Loucy (cell line): Measurements from ENCODE around the gene LEP.

Experiments
- H2AFZ ChIP-seq: fragments of 200-600 bp; sonication (generic); 2 replicates; pipeline ENCODE4 v1.6.0; 2016; ENCODE audit warnings: antibody characterized with exemption, mild to moderate bottlenecking, low read length, moderate library complexity
- H3F3A ChIP-seq: fragments of 200-600 bp; 2 replicates; pipeline ENCODE4 v1.6.0; 2016; ENCODE audit warnings: antibody characterized with exemption, low read depth, mild to moderate bottlenecking
- H3K27me3 ChIP-seq: fragments of 200-600 bp; sonication (generic); 2 replicates; pipeline ENCODE4 v1.6.1; 2014; ENCODE audit warnings: low read length, mild to moderate bottlenecking; ENCODE audit not compliant: insufficient read depth, poor library complexity, severe bottlenecking
- H3K36me3 ChIP-seq: fragments of 200-600 bp; sonication (generic); 2 replicates; pipeline ENCODE4 v1.6.1; 2016; ENCODE audit warnings: low read length; ENCODE audit not compliant: insufficient read depth
- H3K4me1 ChIP-seq: fragments of 200-600 bp; sonication (generic); 2 replicates; pipeline ENCODE4 v1.5.1; 2014; ENCODE audit warnings: low read length, mild to moderate bottlenecking; ENCODE audit not compliant: insufficient read depth, poor library complexity, severe bottlenecking
- H3K4me2 ChIP-seq: fragments of 200-600 bp; sonication (generic); 2 replicates; pipeline ENCODE4 v1.6.0; 2014; ENCODE audit warnings: antibody characterized with exemption, low read length, low read depth, mild to moderate bottlenecking; ENCODE audit not compliant: poor library complexity, severe bottlenecking
- H3K4me3 ChIP-seq: fragments of 200-600 bp; sonication (generic); 2 replicates; pipeline ENCODE4 v1.5.1; 2014; ENCODE audit warnings: low read length, mild to moderate bottlenecking, mixed read lengths; ENCODE audit not compliant: poor library complexity, severe bottlenecking
- H3K79me2 ChIP-seq: fragments of 200-600 bp; sonication (generic); 2 replicates; pipeline ENCODE4 v1.6.1; 2014; ENCODE audit warnings: low read length; ENCODE audit not compliant: insufficient read depth
- H3K9ac ChIP-seq: fragments of 200-600 bp; sonication (generic); 2 replicates; pipeline ENCODE4 v1.6.0; 2014; ENCODE audit warnings: mild to moderate bottlenecking, low read depth, low read length, moderate library complexity; ENCODE audit not compliant: poor library complexity, severe bottlenecking
- H3K9me2 ChIP-seq: fragments of 200-600 bp; sonication (generic); replicated peaks from 2 replicates; pipeline ENCODE4 v1.6.1; 2016; ENCODE audit warnings: low read depth, low read length, mixed read lengths
- H3K9me3 ChIP-seq: fragments of 200-600 bp; sonication (generic); 2 replicates; pipeline ENCODE4 v1.6.1; 2014; ENCODE audit warnings: mild to moderate bottlenecking, antibody characterized with exemption, low read length, low read depth; ENCODE audit not compliant: insufficient read depth
- H4K20me1 ChIP-seq: fragments of 200-600 bp; sonication (generic); 2 replicates; pipeline ENCODE4 v1.6.0; 2014; ENCODE audit warnings: antibody characterized with exemption, low read length, mild to moderate bottlenecking; ENCODE audit not compliant: insufficient read depth, poor library complexity, severe bottlenecking
- EZH2phosphoT487 ChIP-seq: fragments of 200-600 bp; IDR thresholded peaks from 2 replicates; pipeline ENCODE4 v1.6.1; 2018; ENCODE audit warnings: antibody characterized with exemption, mild to moderate bottlenecking, moderate library complexity, borderline replicate concordance
- TF ChIP-seq, protein P1 (sequence below): fragments of 200-600 bp; sonication (generic); conservative IDR thresholded peaks from 2 replicates; pipeline ENCODE4 v1.5.1; 2014; ENCODE audit warnings: mild to moderate bottlenecking, antibody characterized with exemption, low read length

LEP gene

DNA sequence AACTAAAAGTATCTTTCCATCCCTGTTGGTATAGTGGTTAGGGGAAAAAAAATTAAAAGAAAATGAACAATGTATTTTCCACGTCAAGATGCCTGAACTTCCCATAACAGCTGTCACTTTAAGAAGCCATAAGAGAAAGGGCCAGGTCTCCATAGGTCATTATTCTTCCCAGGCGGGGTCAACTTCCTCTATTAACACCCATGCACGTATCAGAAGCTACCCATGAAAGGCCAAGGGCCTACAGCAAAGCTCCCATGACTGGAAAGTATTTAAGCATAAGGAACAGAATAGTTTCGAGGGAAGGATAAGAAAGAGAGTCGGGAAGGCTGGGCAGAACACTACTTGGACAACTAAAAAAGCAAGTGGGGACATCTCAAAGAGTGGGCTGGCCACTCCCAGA is 62.6 kb downstream of the LEP start:
- Histone ChIP-seq H4K20me1 (no peaks in the 10 kb centered on the region), H2AFZ (no peak overlapping the region), H3K79me2 (no peaks in the 10 kb centered on the region), H3K9me2 (no peaks in the 10 kb centered on the region), H3K4me3 (no peak overlapping the region), H3F3A (no peaks in the 10 kb centered on the region), H3K4me1 (peaks cover 5% of the 10 kb centered on the region), H3K4me2 (no peak overlapping the region), H3K36me3 (peaks cover 38% of the 10 kb centered on the region), H3K9me3 (no peaks in the 10 kb centered on the region), H3K9ac (no peak overlapping the region), H3K27me3 (no peaks in the 10 kb centered on the region)
- no peak for TF ChIP-seq EZH2phosphoT487
- TF ChIP-seq, protein P1, sequence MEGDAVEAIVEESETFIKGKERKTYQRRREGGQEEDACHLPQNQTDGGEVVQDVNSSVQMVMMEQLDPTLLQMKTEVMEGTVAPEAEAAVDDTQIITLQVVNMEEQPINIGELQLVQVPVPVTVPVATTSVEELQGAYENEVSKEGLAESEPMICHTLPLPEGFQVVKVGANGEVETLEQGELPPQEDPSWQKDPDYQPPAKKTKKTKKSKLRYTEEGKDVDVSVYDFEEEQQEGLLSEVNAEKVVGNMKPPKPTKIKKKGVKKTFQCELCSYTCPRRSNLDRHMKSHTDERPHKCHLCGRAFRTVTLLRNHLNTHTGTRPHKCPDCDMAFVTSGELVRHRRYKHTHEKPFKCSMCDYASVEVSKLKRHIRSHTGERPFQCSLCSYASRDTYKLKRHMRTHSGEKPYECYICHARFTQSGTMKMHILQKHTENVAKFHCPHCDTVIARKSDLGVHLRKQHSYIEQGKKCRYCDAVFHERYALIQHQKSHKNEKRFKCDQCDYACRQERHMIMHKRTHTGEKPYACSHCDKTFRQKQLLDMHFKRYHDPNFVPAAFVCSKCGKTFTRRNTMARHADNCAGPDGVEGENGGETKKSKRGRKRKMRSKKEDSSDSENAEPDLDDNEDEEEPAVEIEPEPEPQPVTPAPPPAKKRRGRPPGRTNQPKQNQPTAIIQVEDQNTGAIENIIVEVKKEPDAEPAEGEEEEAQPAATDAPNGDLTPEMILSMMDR, result no peak

DNA sequence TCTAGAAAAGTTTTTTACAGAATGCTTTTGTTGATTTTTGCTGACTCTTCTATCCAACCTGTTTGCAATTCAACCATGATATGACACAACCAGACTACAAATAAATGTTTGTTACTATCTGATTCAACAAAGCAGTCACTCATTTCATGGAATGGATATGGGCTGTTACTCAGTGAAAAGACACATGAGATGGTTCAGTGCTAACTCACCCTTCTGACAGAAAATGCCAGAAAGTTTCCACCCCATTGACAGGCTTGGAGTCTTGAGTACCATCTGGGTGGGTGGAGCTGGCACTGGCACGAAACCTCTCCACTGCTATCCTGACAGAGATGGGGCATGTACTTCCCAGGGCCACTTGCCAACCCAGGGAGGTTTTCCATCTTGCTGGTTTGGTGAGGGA is 63.1 kb downstream of the LEP start:
- Histone ChIP-seq H3K9ac (no peak overlapping the region), H3K9me2 (no peaks in the 10 kb centered on the region), H3F3A (no peaks in the 10 kb centered on the region), H3K79me2 (no peaks in the 10 kb centered on the region), H3K4me1 (peaks cover 1% of the 10 kb centered on the region), H3K4me3 (no peak overlapping the region), H3K36me3 (peaks cover 42% of the 10 kb centered on the region), H2AFZ (no peak overlapping the region), H3K9me3 (no peaks in the 10 kb centered on the region), H3K4me2 (no peak overlapping the region), H3K27me3 (no peaks in the 10 kb centered on the region), H4K20me1 (no peaks in the 10 kb centered on the region)
- TF ChIP-seq EZH2phosphoT487, result no peak
- TF ChIP-seq, protein P1, result no peak

DNA sequence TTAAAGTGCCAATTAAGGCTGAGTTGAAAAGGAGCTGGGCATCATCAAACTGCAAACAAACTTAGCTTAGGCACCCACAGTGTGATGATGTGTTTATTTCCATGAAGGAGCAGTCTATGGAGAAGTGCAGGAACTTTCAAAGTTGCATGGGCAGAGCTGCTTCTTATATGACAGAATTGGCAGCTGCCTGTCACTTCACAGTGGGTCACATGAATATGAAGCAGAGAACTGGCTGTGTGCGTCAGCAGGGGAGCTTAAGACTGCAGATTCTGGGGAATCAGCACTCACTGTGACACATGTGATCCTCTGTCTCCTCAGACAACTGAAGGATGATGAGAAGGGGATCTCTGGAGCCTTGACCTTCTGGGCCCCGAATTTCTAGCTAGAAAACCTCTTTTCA is 66.0 kb downstream of the LEP start:
- no peak overlapping the region for H2AFZ ChIP-seq
- H3K79me2 ChIP-seq, result no peaks in the 10 kb centered on the region
- no peak overlapping the region for H3K4me3 ChIP-seq
- H3K36me3 ChIP-seq, result peaks cover 70% of the 10 kb centered on the region
- TF ChIP-seq EZH2phosphoT487, result no peak
- TF ChIP-seq, protein P1, result no peak
- H4K20me1 ChIP-seq, result no peaks in the 10 kb centered on the region
- H3K4me2 ChIP-seq, result no peak overlapping the region
- H3K9me2 ChIP-seq, result no peaks in the 10 kb centered on the region
- no peaks in the 10 kb centered on the region for H3K9me3 ChIP-seq
- peaks cover 3% of the 10 kb centered on the region for H3K4me1 ChIP-seq
- H3F3A ChIP-seq, result no peaks in the 10 kb centered on the region
- no peaks in the 10 kb centered on the region for H3K27me3 ChIP-seq
- no peak overlapping the region for H3K9ac ChIP-seq
